Hematopoietic multipotent progenitor cell treated with erythropoietin and hydrocortisone succinate and interleukin-3 and kit ligand, for 15 days (in vitro differentiated cells): ENCODE measurements around the gene FMN1.
"Not testable (repeated sequence)": the region's sequence is repeated elsewhere in the genome, so short reads cannot be mapped to it uniquely, and the experiment has no call there.

Experiments
- DNase-seq: peaks from one replicate; pipeline ENCODE4 v3.0.0-alpha.2; 2015; ENCODE audit warnings: low spot score

FMN1 gene

DNA sequence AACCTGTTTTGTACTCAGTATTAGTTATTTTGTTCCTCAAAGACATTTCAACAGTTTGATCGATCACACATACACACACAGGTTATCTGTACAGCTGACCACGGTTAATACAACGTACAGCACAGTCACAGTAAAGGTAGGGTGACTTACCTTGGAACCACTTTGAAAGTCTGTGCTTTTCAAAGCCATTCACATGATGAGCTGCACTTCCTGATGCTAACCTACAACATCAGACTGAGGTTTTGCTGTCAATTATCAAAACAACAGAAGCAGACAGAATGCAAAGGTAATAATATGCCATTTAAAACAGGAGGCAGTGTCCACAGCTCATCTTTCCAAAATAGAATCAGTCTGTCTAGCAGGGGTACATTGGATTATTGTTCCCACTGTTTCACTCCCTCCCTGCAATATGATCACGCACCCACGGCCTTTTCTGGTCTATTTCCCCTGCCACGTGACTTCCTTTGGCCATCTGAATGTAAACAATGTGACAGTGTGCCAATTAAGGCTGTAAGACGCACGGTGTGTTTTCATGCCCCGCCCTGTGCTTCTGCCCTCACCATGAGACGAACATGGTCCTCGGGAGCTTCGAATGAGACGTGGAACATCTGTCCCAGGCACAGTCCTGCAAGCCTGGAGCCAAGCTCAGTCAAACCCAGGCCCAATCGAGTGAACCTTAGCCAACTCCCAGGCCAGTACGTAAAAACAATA lies 102.4 kb downstream of the FMN1 start:
- no peak for DNase-seq

DNA sequence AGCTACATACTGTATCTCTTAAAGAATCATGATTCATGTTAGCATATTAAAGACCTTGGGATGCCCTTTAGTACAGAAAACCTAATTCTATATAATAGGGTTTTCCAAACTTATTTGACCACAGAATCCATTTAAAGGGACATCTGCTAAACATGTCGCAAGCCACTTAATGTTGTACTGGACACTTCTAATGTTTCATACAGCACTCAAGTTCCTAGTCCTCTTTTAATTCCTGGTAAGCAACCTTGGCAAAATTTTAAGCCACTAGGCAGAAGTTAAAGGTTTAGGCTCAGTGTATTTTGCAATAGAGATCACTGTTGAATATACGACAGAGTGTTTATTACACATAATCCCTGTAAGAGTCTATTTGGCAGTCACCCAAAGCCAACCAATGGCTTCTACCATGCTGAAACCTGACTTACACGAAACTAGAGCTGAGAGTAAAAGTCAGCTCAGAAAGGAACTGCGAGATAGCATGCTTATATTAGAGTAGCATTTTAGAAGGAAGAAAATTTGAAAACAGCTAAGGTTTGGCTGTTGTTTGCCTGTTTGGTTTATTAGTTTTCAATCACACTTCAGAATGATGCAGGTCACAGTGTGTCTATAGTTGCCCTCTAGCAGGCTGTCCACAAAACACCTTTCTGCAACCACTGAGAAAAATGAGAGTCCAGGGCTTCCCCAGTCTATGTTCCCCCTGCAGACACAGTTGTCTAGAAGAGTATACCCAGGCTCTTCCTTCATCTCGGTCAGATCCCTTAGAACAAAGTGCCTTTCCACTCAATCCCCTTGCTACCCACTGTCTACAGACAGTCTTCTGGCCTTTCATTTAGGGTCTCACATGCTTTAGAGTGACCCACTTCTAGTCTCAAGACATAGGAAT lies 104.4 kb downstream of the FMN1 start:
- no peak for DNase-seq

DNA sequence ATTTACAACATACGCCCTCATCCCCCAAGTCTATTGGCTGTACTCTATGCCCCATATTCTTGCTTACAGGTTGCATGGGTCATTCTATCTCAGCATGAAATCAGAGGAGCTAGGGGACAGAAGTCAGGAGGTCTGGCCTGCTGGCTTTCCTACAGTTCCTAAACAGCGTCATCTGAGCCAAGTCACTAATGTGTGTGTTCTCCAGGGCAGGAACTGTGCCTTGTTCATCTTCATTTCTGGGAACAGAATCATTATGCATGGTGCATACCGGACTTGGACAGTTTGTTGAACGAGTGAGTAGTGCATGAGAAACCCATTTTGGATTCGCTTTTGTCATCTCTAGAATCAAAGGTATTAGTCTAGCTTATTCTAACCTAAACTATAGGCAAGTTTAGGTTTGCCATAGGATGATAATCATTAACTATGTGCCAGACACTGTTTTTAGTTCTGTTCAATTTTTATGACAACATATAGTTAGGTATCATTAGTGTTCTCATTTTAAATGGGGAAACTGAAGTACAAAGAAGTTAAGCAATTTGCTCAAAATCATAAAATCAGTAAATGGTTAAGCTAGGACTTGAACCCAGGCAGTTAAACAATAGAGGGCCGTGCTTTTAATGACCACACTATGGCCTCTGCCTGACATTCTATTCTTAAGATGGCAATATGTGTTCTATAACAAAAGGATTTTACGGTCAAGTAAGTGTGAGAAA lies 105.2 kb downstream of the FMN1 start:
- no peak for DNase-seq

DNA sequence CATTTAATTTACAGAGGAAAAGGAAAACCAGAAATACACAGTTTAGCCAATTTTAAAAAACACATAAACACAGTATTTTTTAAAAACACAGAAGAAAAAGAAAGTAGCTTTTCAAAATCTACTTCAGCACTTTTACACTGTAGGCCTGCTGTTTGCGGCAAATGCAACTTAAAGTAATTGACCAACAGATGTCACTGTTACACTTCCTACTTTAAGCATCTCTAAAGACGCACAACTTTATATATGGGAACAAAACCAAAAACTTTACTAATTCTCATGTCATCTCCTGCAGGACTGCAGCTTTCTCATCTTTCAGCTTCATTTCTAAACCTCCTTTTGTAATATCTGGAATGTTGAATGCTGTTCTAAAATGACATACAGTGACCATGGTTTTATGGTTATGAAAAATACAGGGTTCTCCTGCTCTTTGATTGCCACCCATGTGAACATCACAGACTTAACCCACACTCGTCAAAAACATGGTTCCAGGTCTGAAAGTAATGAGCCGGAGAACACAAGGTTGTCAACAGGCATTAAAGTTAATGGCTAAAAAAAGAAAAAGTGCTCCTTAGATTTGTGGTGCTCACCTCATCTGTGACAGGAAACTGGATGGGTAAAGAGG lies 107.9 kb downstream of the FMN1 start:
- peak; percentile 27 for DNase-seq

DNA sequence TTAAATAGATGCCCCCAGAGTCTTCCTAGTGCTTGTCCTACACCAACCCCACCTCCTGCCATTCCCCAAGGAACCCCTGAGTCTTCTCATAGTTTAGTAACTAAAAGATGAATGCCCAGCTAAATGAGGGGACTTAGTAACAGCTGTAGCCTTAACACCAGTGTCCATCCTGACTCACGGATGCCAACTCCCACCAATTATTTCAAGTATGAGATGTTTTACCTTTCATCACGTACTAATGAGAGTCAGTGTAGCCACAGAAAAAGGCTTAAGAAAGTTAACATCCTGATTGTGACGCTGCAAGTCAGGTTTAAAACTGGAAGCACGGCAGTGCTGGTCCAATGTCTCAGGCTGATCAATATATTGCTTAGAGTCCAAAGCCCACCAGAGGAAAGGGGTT lies 109.9 kb downstream of the FMN1 start:
- no peak for DNase-seq

DNA sequence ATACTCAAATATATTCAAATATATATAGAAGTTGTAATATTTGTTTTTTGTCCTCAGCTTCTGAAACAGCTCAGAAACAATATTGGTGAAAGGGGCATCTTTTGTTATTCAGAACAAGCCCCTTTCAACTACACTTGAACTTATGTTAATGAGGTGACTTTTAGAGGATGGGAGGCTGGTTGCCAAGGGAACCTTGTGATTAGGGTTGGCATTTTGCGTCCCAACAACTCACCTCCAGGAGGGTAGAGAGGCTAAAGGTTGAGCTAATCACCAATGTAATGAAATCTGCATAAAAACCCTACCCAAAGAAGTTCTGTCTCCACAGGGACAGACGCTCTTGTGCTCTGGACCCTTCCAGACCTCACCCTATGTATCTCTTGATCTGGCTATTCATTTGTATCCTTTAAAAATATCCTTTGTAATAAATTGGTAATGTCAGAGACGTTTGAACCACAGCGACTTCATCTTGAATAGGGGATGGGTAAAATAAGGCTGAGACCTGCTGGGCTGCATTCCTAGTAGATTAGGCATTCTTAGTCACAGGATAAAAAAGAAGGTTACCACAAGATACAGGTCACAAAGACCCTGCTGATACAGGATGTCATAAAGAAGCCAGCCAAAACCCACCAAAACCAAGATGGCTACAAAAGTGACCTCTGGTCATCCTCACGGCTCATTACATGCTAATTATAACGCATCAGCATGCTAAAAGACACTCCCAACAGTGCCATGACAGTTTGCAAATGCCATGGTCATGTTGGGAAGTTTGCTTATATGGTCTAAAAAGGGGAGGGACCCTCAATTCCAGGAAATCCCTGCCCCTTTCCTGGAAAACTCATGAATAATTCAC lies 111.1 kb downstream of the FMN1 start:
- DNase-seq: no peak

DNA sequence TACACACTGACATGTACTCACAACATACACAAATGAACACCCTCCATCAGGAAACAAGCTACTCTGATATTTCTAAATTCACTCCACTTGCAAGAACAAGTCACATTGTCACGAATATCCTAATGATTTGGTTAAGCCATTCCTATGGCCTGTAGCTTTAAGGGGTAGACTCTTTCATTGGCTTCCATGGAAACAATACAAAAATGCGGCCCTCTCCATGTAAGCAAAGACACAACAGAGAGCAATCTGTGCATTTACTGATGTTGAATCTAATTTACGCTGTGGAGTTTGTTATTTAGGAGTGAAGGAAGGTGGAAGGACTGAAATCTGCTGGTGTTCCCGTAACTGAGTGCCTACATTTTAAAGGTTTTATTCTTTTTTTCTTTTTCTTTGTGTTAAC lies 114.5 kb downstream of the FMN1 start:
- no peak for DNase-seq

DNA sequence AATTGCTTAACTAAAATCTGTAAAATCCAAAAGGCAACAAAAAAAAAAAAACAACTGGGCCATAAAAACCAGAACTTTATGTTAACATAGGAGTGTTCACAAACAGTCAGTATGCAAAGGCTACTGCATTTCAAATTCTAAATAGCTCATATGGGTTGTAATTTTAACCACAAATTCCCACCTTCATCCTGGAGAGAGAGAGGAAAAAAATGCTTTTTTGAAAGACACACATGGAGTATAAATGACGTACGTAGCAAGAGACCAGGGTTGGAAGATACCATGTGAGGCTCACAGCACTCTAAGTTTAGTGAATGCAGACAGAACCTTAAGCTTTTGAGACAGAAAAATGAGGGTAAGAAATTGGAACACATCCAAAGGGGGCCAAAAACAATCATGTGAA lies 115.9 kb downstream of the FMN1 start:
- no peak for DNase-seq

DNA sequence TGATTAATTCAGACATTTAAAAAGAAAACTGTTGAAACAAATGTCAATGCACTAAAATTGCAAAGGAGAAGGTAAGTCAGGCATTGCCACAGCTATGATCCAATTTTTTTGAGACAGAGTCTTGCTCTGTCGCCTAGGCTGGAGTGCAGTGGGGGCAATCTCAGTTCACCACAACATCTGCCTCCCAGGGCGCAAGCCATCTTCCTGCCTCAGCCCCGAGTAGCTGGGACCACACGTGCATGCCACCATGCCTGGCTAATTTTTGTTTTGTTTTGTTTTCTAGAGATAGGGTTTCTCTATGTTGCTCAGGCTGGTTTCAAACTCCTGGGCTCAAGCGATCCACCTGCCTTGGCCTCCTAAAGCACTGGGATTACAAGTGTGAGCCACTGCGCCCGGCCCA lies 117.6 kb downstream of the FMN1 start:
- no peak for DNase-seq

DNA sequence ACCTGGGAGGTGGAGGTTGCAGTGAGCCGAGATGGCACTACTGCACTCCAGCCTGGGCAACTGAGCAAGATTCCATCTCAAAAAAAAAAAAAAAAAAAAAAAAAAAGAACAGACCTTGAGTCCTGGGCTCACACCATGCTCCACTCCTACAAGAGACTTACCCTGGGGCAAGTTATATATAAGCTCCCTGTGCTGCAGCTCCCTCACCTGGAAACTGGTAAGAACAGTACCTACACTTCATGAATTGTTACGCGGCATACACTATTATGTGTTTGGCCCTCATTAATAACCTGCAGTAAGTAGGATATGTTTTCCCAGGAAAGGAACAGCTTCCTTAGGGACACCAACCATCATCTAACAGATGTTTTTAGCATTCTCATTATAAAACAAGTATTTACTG lies 119.6 kb downstream of the FMN1 start:
- no peak for DNase-seq

DNA sequence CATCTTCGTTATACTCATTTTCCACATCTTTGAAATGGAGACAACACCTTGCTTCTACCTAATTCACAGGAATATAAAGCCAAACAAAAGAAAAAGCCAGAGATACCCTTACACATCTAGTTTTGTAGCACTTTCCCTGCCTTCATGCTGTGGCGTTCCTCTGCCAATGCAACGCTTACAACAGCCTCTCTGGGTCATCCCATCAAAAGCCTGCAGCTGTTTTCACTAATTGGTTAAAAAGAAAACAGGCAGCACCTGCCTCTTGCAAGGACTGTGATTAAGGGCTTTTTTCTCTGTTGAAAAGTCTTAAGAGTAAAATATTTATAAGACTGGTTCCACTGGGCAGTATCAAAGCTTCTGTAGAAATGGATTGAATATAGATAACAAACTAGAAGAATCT lies 120.3 kb downstream of the FMN1 start:
- DNase-seq: no peak

DNA sequence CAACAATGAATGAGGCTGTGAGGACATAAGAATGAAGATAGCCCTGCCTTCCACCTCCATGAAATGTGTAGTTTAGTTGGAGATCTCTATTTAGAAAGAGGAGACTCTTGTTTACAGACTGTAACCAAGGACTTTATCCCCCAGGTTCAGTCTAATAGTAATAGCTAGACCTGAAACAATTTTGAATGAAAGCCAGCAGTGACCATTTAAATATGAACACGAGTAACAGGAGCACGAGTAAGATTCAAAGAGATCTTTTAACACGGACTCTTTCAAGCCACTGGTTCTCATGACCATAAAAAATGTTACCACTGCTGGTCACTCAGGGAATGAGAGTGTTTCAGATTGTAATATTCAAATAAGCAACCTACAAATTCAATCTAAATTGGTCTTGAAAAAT lies 123.1 kb downstream of the FMN1 start:
- DNase-seq: no peak

DNA sequence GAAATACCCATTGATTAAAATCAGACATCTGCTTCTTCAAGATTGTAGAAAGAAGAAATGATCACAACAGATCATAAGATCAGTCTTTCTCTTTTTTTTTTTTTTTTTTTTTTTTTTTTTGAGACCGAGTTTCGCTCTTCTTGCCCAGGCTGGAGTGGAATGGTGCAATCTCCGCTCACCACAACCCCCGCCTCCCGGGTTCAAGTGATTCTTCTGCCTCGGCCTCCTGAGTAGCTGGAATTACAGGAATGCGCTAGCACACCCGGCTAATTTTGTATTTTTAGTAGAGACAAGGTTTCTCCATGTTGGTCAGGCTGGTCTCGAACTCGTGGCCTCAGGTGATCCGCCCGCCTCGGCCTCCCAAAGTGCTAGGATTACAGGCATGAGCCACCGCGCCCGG lies 124.6 kb downstream of the FMN1 start:
- DNase-seq: not testable (repeated sequence)

DNA sequence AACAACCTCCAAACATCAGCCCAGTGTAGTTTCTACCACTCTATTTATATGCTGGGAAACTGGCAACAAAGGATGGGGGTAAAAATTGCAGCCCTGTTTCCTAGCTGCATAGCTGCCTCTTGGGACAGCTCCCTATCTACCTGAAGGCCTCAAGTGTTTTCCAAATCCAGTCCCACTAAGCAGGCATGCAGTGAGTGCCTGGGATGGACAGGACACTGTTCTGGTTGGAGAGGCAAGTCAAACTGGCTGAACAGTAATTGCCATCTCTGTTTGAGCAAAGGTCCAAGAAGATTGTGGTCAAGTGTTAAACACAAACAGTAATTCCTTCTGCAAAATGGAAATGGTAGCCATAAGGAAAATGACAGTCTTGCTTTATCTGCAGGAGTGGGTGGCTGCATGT lies 125.4 kb downstream of the FMN1 start:
- no peak for DNase-seq

DNA sequence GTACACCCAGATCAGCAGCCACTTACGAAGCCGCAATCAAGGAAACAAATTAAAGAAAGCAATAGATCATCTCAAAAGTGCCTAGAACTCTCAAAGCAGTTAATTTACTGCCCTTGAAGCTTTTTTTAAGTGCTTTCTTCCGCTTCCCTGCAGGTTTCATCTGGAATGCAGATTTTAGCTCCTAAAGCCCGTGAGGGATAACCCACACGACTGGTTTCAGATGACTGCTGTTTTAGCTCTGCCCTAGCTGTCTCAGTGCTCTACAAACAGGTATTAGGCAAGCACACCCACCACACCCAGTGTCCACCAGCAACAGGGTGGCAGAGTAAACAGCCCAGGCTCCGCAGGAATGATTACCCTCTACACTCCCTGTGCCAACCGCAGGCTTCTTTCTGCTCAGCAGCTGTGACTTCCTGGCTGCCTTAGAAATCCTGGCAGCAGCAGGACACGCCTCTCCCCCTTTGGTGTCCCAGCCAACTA lies 126.0 kb downstream of the FMN1 start:
- no peak for DNase-seq

DNA sequence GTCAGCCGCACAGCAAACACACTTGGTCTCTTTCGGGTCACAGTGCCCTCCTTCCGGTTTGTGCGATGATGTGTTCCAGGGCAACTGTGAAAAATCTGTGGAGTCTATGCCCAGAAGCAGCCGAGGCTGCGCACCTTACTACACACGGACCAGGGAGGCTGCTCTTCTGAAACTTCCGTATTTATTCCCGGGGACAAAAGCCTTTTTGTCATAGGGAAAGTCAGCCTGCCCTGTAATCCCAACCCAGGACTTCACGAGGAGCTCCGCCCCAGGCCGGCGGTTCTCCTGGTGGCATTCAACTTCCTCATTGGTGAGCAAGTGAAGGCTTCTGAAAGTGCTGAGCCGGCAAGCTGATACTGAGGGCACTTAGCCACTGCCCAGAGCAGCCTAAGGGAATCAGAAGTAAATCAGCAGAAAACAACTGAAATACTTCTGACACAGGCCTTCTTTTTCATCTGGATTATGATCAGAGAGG lies 126.5 kb downstream of the FMN1 start:
- no peak for DNase-seq

DNA sequence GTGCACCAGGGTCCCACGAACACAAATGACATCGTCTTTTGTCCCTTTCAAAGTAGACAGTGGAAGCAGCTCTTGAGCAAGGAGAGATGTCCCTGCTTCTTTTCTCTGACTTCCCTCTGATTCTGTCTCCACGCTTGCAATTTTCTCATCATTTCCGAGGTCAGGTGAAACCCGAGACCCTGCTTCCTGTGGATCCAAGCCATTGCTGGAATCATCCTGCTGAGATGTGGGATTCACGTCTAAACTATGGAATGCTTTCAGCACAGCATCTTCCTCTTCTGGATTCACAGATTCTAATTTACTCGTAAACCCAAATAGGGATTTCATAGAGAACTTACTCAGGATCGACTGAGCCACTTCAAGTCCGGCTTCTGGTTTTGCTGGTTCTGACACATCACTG lies 127.1 kb downstream of the FMN1 start:
- no peak for DNase-seq

DNA sequence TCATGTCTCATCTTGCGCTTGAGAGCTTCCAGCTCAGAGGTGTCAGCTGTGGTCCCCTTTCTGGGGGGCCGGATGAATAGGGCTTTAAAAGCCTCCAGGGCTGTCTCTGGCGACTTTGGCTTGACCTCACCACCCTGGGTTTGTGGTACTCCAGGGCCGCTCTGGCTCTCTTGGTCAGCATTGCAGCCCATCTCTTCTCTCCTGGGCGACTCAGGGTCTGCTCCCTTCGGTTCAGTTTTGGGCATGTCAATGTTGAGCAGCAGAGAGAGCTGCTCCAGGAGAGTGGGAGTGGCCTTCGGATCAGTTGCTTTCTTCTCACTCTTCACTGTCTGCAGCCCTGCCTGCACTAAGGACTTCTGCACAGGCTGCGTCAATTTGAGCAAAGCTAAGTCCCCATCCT lies 127.9 kb downstream of the FMN1 start:
- DNase-seq: no peak

DNA sequence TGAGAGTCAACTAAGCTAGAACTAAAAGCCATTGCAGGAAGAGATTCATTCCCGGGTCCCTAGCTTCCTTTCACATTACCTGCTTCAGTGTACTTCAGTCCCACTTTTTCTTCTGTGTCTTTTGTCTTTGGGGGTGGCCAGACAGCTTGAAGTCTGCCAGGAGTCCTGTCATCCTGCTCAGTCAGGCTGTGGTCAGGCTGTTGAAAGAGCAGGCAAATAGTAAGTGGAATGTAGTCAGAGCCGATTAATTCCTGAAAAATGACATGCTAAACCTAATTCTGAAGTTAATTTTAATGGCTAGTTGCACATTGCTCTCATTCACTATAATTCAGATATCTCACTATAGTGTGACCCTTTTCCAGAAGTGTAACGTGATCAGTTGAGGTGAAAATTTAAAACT lies 129.6 kb downstream of the FMN1 start:
- DNase-seq: no peak

DNA sequence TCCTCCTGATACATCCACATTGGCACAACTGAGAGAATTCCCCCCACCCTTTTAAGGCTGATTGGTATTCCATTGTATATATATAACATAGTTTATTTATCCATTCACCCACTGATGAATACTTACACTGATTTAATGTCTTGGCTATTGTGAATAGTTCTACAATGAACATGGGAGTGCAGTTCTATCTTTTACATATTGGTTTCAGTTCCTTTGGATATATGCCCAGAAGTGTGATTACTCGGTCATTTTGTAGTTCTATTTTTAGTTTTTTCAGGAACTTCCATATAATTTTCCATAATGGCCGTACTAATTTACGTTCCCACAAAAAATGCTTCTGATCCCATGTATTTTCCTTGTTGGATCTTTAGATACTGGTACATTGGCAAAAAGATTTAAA lies 135.3 kb downstream of the FMN1 start:
- no peak for DNase-seq

DNA sequence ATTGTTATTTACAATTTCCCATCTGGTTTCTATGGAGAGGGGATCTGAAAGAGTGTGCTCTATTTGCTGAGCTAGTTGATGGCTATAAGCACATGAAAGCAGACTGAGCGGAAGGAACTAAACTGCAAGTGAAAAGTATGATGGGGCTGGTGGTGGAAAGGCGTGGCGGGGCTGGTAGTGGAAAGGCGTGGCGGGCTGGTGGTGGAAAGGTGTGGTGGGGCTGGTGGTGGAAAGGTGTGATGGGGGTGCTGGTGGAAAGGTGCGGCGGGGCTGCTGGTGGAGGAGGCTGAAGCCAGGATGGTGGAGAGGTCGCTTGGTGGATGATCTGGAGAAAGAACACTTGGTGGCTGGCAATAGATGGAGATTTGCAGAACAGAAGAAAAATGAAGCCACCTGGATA lies 136.7 kb downstream of the FMN1 start:
- no peak for DNase-seq
